GM12878 (cell line): ENCODE data around the gene RAI2. TPM values are rescaled to one million over a fixed set of nuclear protein-coding genes. Genes with fewer than 3 reads are reported as not detected.

Experiments
- ATAC-seq: fragments of 200-7000 bp; cut with Tn5 transposase; 3 replicates; pipeline ENCODE4 v1.9.1; 2020; ENCODE audit warnings: mild to moderate bottlenecking, moderate library complexity
- BruUV-seq: library from RNA; stranded (reverse); fragments of 400-500 nt; replicated peaks from 2 replicates; lab custom pipeline; 2021; lab: Mats Ljungman, UMichigan
- CTCF ChIA-PET: fragments of 300-600 bp; sonication (Branson Sonifier 250); formaldehyde crosslinking; extraction: SDS; loops from one replicate; lab custom pipeline; 2021; ENCODE audit warnings: inconsistent platforms; lab: Yijun Ruan, JAX
- POLR2A ChIA-PET: fragments of 350-600 bp; formaldehyde crosslinking; extraction: SDS; loops from one replicate; lab custom pipeline; 2021; ENCODE audit warnings: inconsistent platforms; lab: Charles Lee
- RAD21 ChIA-PET: fragments of 300-600 bp; sonication (Branson Sonifier 250); formaldehyde crosslinking; loops from one replicate; lab custom pipeline; 2023; ENCODE audit warnings: antibody characterized with exemption; ENCODE audit not compliant: unreplicated experiment; lab: Charles Lee
- SMC1A ChIA-PET: fragments of 300-600 bp; sonication (Branson Sonifier 250); formaldehyde crosslinking; loops from one replicate; lab custom pipeline; 2023; ENCODE audit not compliant: unreplicated experiment, uncharacterized antibody; lab: Charles Lee
- DNase-seq: peaks from one replicate; pipeline ENCODE4 v3.0.0-alpha.2; 2011; ENCODE audit warnings: low read depth, low spot score
- FAIRE-seq: peaks from 3 replicates; lab custom pipeline; 2011; peaks lifted over from hg19 to GRCh38; lab: Jason Lieb, UNC
- H2AFZ ChIP-seq: 2 replicates; pipeline ENCODE4 v1.6.0; 2011; ENCODE audit warnings: low read depth, low read length, control low read depth; ENCODE audit not compliant: control insufficient read depth
- H3K27ac ChIP-seq: 2 replicates; pipeline ENCODE4 v1.5.1; 2011; ENCODE audit warnings: control low read depth; ENCODE audit not compliant: control insufficient read depth, insufficient read depth
- H3K27me3 ChIP-seq, 2 experiments: replicated peaks in 1 of 2; 2 replicates each; pipeline versions ENCODE4 v1.6.0 to v1.6.1; 2011; ENCODE audit warnings: low read length in 1 of 2; ENCODE audit not compliant: control insufficient read depth in 2 of 2, insufficient read depth in 2 of 2
- H3K36me3 ChIP-seq, 2 experiments: 2 replicates each; pipeline ENCODE4 v1.5.1; 2011; ENCODE audit warnings: low read length in 1 of 2; ENCODE audit not compliant: control insufficient read depth in 2 of 2, insufficient read depth in 2 of 2
- H3K4me1 ChIP-seq: 2 replicates; pipeline ENCODE4 v1.6.1; 2011; ENCODE audit warnings: mild to moderate bottlenecking, low read length, moderate library complexity, mixed read lengths; ENCODE audit not compliant: control insufficient read depth, insufficient read depth
- H3K4me2 ChIP-seq: 2 replicates; pipeline ENCODE4 v1.6.0; 2011; ENCODE audit warnings: control low read depth; ENCODE audit not compliant: control insufficient read depth, insufficient read depth
- H3K4me3 ChIP-seq: fragments of 200-600 bp; sonication (generic); 2 replicates; pipeline ENCODE4 v1.5.1; 2016
- H3K79me2 ChIP-seq: 2 replicates; pipeline ENCODE4 v1.6.0; 2011; ENCODE audit warnings: low read length; ENCODE audit not compliant: control insufficient read depth, insufficient read depth
- H3K9ac ChIP-seq: 2 replicates; pipeline ENCODE4 v1.8.0; 2011; ENCODE audit warnings: low read length, control low read depth, mixed read lengths; ENCODE audit not compliant: control insufficient read depth, insufficient read depth
- H3K9me3 ChIP-seq: replicated peaks from 3 replicates; pipeline ENCODE4 v1.5.1; 2011; ENCODE audit warnings: mild to moderate bottlenecking, low read length; ENCODE audit not compliant: control insufficient read depth, insufficient read depth
- H4K20me1 ChIP-seq: 2 replicates; pipeline ENCODE4 v1.6.0; 2011; ENCODE audit not compliant: control insufficient read depth, insufficient read depth
- ATF3 ChIP-seq: IDR thresholded peaks from 2 replicates; pipeline ENCODE4 v1.6.1; 2011; ENCODE audit warnings: low read depth, mild to moderate bottlenecking, low read length, moderate library complexity, borderline replicate concordance; ENCODE audit errors: extremely low read depth
- EGR1 ChIP-seq, 2 experiments: IDR thresholded peaks; 1 replicate in 1 of 2; 2 replicates in 1 of 2; pipeline ENCODE4 v1.6.1; 2011 to 2012; ENCODE audit warnings: low read depth in 2 of 2, low read length in 2 of 2, borderline replicate concordance in 1 of 2, mild to moderate bottlenecking in 1 of 2, moderate library complexity in 1 of 2
- ZNF217 ChIP-seq: fragments of 450-650 bp; IDR thresholded peaks from 2 replicates; pipeline ENCODE4 v1.6.1; 2017; ENCODE audit warnings: antibody characterized with exemption, mild to moderate bottlenecking
- ZNF592 ChIP-seq: fragments of 450-650 bp; IDR thresholded peaks from 2 replicates; pipeline ENCODE4 v1.6.1; 2017; ENCODE audit warnings: mild to moderate bottlenecking, moderate library complexity
- WGBS: methylation state at CpG from one replicate; pipeline ENCODE4 v1.1.6; 2016; ENCODE audit warnings: low lambda C conversion rate; ENCODE audit not compliant: insufficient replicate concordance, insufficient coverage; ENCODE audit errors: missing lambda C conversion rate; 5-methylcytosine and 5-hydroxymethylcytosine counted together
- in situ Hi-C: fragments of 300-500 bp; cut with MboI; formaldehyde crosslinking; loops from 9 replicates; pipeline ENCODE4 v1.14.3; 2018; ENCODE audit warnings: mixed read lengths
- intact Hi-C: fragments of 100-400 bp; cut with micrococcal nuclease; formaldehyde crosslinking; loops from one replicate; pipeline ENCODE4 v1.14.2; 2022; ENCODE audit not compliant: unreplicated experiment
- polyA plus RNA-seq, 11 experiments: library from polyadenylated mRNA; depleted of rRNA in 4 of 11; unstranded in 6 of 11; stranded (reverse) in 5 of 11; fragments of >200 nt; fragmentation: Nextera tagmentation in 4 of 11; fragmentation: Illumina TruSeq in 1 of 11; extraction: Ambion mirVana in 4 of 11; extraction: Trizol in 1 of 11; gene quantifications; 1 replicate in 1 of 11; 2 replicates in 10 of 11; pipeline versions ENCODE4 v1.2.1 to v1.2.3, GENCODE V29; 2011 to 2016; ENCODE audit warnings: inconsistent platforms in 2 of 11, missing spikeins in 2 of 11, low read depth in 1 of 11
- total RNA-seq, 4 experiments: library from RNA; depleted of rRNA in 3 of 4; stranded (reverse); fragments of >200 nt in 3 of 4; fragmentation: Illumina TruSeq in 1 of 4; extraction: Trizol in 1 of 4; gene quantifications; 2 replicates each; pipeline versions ENCODE4 v1.2.1 to v1.2.3, GENCODE V29; 2013 to 2021
- TF ChIP-seq, protein P1 (sequence below): IDR thresholded peaks from 2 replicates; pipeline ENCODE4 v1.6.1; 2012; ENCODE audit warnings: improper control_type of control experiment, low read depth, low read length; ENCODE audit not compliant: insufficient replicate concordance
- TF ChIP-seq, protein P2 (sequence below): fragments of 450-650 bp; IDR thresholded peaks from 2 replicates; pipeline ENCODE4 v1.6.1; 2016; ENCODE audit warnings: mild to moderate bottlenecking
- TF ChIP-seq, protein P3 (sequence below): fragments of 450-650 bp; formaldehyde crosslinking; IDR thresholded peaks from 2 replicates; pipeline ENCODE4 v1.4.0; 2022; ENCODE audit warnings: mild to moderate bottlenecking, moderate library complexity

The RAI2 gene
- total and polyA plus RNA-seq, 10 of the 15 experiments (the other 5 are each of a cell fraction or from before 2014, with no cell fraction given) = not detected

GRCh38 chrX:17869580-17869979, 8.5 kb upstream of the RAI2 start:
- Histone ChIP-seq H2AFZ (no peak overlapping the region), H3K4me1 (no peaks in the 10 kb centered on the region), H3K4me2 (no peak overlapping the region), H3K27me3 (no peaks in the 10 kb centered on the region; a peak in 1 of 4 replicates), H3K4me3 (no peak overlapping the region), H3K79me2 (no peaks in the 10 kb centered on the region), H4K20me1 (no peaks in the 10 kb centered on the region), H3K36me3 (no peaks in the 10 kb centered on the region), H3K9ac (no peak overlapping the region), H3K27ac (no peak overlapping the region), H3K9me3 (no peaks in the 10 kb centered on the region)
- RAD21 ChIA-PET = no interaction called here
- DNase-seq (no peak), FAIRE-seq (no peak), ATAC-seq (no peak)
- POLR2A ChIA-PET = no interaction called here
- CTCF ChIA-PET = no interaction called here
- in situ Hi-C loops (no loop called here), intact Hi-C loops (no loop called here)
- 40% methylated on average over 2 of the region's 2 CpGs for WGBS
- SMC1A ChIA-PET = no interaction called here
- no TSS peak for BruUV-seq
- TF ChIP-seq ATF3 = no peak
- TF ChIP-seq ZNF217 = no peak
- TF ChIP-seq ZNF592 = no peak
- TF ChIP-seq, protein P1, sequence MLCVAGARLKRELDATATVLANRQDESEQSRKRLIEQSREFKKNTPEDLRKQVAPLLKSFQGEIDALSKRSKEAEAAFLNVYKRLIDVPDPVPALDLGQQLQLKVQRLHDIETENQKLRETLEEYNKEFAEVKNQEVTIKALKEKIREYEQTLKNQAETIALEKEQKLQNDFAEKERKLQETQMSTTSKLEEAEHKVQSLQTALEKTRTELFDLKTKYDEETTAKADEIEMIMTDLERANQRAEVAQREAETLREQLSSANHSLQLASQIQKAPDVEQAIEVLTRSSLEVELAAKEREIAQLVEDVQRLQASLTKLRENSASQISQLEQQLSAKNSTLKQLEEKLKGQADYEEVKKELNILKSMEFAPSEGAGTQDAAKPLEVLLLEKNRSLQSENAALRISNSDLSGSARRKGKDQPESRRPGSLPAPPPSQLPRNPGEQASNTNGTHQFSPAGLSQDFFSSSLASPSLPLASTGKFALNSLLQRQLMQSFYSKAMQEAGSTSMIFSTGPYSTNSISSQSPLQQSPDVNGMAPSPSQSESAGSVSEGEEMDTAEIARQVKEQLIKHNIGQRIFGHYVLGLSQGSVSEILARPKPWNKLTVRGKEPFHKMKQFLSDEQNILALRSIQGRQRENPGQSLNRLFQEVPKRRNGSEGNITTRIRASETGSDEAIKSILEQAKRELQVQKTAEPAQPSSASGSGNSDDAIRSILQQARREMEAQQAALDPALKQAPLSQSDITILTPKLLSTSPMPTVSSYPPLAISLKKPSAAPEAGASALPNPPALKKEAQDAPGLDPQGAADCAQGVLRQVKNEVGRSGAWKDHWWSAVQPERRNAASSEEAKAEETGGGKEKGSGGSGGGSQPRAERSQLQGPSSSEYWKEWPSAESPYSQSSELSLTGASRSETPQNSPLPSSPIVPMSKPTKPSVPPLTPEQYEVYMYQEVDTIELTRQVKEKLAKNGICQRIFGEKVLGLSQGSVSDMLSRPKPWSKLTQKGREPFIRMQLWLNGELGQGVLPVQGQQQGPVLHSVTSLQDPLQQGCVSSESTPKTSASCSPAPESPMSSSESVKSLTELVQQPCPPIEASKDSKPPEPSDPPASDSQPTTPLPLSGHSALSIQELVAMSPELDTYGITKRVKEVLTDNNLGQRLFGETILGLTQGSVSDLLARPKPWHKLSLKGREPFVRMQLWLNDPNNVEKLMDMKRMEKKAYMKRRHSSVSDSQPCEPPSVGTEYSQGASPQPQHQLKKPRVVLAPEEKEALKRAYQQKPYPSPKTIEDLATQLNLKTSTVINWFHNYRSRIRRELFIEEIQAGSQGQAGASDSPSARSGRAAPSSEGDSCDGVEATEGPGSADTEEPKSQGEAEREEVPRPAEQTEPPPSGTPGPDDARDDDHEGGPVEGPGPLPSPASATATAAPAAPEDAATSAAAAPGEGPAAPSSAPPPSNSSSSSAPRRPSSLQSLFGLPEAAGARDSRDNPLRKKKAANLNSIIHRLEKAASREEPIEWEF = no peak
- TF ChIP-seq, protein P2, sequence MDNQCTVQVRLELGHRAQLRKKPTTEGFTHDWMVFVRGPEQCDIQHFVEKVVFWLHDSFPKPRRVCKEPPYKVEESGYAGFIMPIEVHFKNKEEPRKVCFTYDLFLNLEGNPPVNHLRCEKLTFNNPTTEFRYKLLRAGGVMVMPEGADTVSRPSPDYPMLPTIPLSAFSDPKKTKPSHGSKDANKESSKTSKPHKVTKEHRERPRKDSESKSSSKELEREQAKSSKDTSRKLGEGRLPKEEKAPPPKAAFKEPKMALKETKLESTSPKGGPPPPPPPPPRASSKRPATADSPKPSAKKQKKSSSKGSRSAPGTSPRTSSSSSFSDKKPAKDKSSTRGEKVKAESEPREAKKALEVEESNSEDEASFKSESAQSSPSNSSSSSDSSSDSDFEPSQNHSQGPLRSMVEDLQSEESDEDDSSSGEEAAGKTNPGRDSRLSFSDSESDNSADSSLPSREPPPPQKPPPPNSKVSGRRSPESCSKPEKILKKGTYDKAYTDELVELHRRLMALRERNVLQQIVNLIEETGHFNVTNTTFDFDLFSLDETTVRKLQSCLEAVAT = no peak
- no peak for TF ChIP-seq EGR1 (IDR thresholded peaks at IDR 0.05; ENCODE audit: borderline replicate concordance in 1 of 2, low read depth in 2 of 2, low read length in 2 of 2)
- TF ChIP-seq, protein P3, sequence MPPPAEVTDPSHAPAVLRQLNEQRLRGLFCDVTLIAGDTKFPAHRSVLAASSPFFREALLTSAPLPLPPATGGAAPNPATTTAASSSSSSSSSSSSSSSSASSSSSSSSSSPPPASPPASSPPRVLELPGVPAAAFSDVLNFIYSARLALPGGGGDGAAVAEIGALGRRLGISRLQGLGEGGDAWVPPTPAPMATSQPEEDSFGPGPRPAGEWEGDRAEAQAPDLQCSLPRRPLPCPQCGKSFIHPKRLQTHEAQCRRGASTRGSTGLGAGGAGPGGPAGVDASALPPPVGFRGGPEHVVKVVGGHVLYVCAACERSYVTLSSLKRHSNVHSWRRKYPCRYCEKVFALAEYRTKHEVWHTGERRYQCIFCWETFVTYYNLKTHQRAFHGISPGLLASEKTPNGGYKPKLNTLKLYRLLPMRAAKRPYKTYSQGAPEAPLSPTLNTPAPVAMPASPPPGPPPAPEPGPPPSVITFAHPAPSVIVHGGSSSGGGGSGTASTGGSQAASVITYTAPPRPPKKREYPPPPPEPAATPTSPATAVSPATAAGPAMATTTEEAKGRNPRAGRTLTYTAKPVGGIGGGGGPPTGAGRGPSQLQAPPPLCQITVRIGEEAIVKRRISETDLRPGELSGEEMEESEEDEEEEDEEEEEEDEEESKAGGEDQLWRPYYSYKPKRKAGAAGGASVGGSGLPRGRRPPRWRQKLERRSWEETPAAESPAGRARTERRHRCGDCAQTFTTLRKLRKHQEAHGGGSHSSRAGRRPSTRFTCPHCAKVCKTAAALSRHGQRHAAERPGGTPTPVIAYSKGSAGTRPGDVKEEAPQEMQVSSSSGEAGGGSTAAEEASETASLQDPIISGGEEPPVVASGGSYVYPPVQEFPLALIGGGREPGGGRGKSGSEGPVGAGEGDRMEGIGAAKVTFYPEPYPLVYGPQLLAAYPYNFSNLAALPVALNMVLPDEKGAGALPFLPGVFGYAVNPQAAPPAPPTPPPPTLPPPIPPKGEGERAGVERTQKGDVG (CRISPR knock-in tag) = no peak
